Hepatocyte (in vitro differentiated cells): Measurements from ENCODE around the gene NAP1L4. TPM values are rescaled to one million over a fixed set of nuclear protein-coding genes. Genes with fewer than 3 reads are reported as not detected.

Source experiments
- DNase-seq: peaks from one replicate; pipeline ENCODE4 v3.0.0-alpha.2; 2016; ENCODE audit warnings: low spot score
- H2AFZ ChIP-seq: fragments of 200-600 bp; sonication (generic); 2 replicates; pipeline ENCODE4 v1.6.0; 2016; ENCODE audit warnings: antibody characterized with exemption, mild to moderate bottlenecking
- H3K27ac ChIP-seq: fragments of 200-600 bp; sonication (generic); 2 replicates; pipeline ENCODE4 v1.5.1; 2016; ENCODE audit warnings: mild to moderate bottlenecking
- H3K27me3 ChIP-seq: fragments of 200-600 bp; sonication (generic); 2 replicates; pipeline ENCODE4 v1.6.1; 2016
- H3K36me3 ChIP-seq: fragments of 200-600 bp; sonication (generic); replicated peaks from 2 replicates; pipeline ENCODE4 v1.5.1; 2016; ENCODE audit warnings: low read depth; ENCODE audit not compliant: insufficient read depth
- H3K4me1 ChIP-seq: fragments of 200-600 bp; sonication (generic); 2 replicates; pipeline ENCODE4 v1.5.1; 2016; ENCODE audit warnings: mild to moderate bottlenecking, moderate library complexity; ENCODE audit not compliant: insufficient read depth
- H3K4me2 ChIP-seq: fragments of 200-600 bp; sonication (generic); 2 replicates; pipeline ENCODE4 v1.6.0; 2016
- H3K4me3 ChIP-seq: fragments of 200-600 bp; sonication (generic); 2 replicates; pipeline ENCODE4 v1.5.1; 2016; ENCODE audit warnings: mild to moderate bottlenecking
- H3K79me2 ChIP-seq: fragments of 200-600 bp; sonication (generic); 2 replicates; pipeline ENCODE4 v1.6.0; 2017; ENCODE audit warnings: mild to moderate bottlenecking
- H3K9me2 ChIP-seq: fragments of 200-600 bp; sonication (generic); replicated peaks from 2 replicates; pipeline ENCODE4 v1.6.0; 2017; ENCODE audit warnings: mild to moderate bottlenecking; ENCODE audit not compliant: insufficient read depth
- H3K9me3 ChIP-seq: fragments of 200-600 bp; sonication (generic); 2 replicates; pipeline ENCODE4 v1.5.1; 2016; ENCODE audit warnings: low read depth, mild to moderate bottlenecking
- H4K20me1 ChIP-seq: fragments of 200-600 bp; sonication (generic); 2 replicates; pipeline ENCODE4 v1.6.0; 2016; ENCODE audit warnings: mild to moderate bottlenecking; ENCODE audit not compliant: insufficient read depth, poor library complexity, severe bottlenecking
- CTCF ChIP-seq: fragments of 200-600 bp; sonication (generic); IDR thresholded peaks from 2 replicates; pipeline ENCODE4 v1.5.1; 2016; ENCODE audit warnings: antibody characterized with exemption, mild to moderate bottlenecking; ENCODE audit not compliant: poor library complexity
- EZH2 ChIP-seq: fragments of 200-600 bp; sonication (generic); IDR thresholded peaks from 2 replicates; pipeline ENCODE4 v1.6.1; 2016; ENCODE audit warnings: antibody characterized with exemption, mild to moderate bottlenecking, borderline replicate concordance
- EZH2phosphoT487 ChIP-seq: fragments of 200-600 bp; sonication (generic); IDR thresholded peaks from one replicate; pipeline ENCODE4 v1.6.1; 2018; ENCODE audit warnings: antibody characterized with exemption, mild to moderate bottlenecking, low read depth, moderate library complexity; ENCODE audit not compliant: unreplicated experiment, severe bottlenecking
- WGBS: methylation state at CpG from one replicate; pipeline ENCODE4 v1.1.6; 2016; ENCODE audit warnings: low lambda C conversion rate; ENCODE audit errors: missing lambda C conversion rate; 5-methylcytosine and 5-hydroxymethylcytosine counted together
- polyA plus RNA-seq: library from polyadenylated mRNA; unstranded; fragments of >200 nt; fragmentation: Nextera tagmentation; extraction: Ambion mirVana; gene quantifications from 2 replicates; pipeline ENCODE4 v1.2.1, GENCODE V29; 2016
- total RNA-seq: library from RNA; depleted of rRNA; stranded (reverse); fragments of >200 nt; gene quantifications from 2 replicates; pipeline ENCODE4 v1.2.3, GENCODE V29; 2014

Gene NAP1L4
- total and polyA plus RNA-seq, 2 experiments from 2014 or later: 79.0 to 118 TPM

GRCh38 chr11:2968341-2968900 is 23.7 kb downstream of the NAP1L4 start:
- H3K36me3 ChIP-seq: peaks cover 5% of the 10 kb centered on the region
- 87% methylated on average over 6 of the region's 6 CpGs for WGBS
- H3K4me3 ChIP-seq: no peak overlapping the region
- no peaks in the 10 kb centered on the region for H3K4me1 ChIP-seq
- DNase-seq: no peak
- TF ChIP-seq CTCF (no peak), EZH2phosphoT487 (no peak), EZH2 (no peak)
- H3K27me3 ChIP-seq: no peaks in the 10 kb centered on the region
- H3K27ac ChIP-seq: no peak overlapping the region
- H2AFZ ChIP-seq: no peak overlapping the region
- H3K9me2 ChIP-seq: no peaks in the 10 kb centered on the region
- no peak overlapping the region for H3K4me2 ChIP-seq
- H3K9me3 ChIP-seq: no peaks in the 10 kb centered on the region
- peaks cover 15% of the 10 kb centered on the region for H4K20me1 ChIP-seq
- H3K79me2 ChIP-seq: peaks cover 69% of the 10 kb centered on the region

DNA sequence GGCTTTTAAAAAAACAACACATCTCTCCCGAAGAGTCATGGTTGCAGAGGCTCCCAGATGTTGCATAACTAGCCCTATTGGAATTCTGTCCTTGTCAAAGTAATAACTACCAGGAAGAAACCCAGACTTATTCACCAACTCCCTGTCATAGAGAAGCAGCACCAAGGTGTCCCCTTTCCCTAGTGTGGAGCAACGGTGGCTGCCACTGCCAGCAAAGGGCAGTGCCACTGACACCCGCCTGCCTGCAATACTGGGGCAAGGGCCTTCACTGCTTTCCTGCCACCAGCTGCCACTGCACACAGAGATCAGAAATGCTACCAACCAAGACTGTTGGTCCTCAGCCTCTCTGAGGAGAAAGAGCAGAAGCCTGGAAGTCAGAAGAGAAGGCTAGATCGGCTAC is 27.3 kb downstream of the NAP1L4 start:
- peaks cover 30% of the 10 kb centered on the region for H4K20me1 ChIP-seq
- H3K27me3 ChIP-seq: no peaks in the 10 kb centered on the region
- H3K4me3 ChIP-seq: no peak overlapping the region
- no peak overlapping the region for H3K27ac ChIP-seq
- no peak overlapping the region for H3K4me2 ChIP-seq
- DNase-seq: no peak
- WGBS: 91% methylated on average over 4 of the region's 4 CpGs
- H3K79me2 ChIP-seq: peaks cover 59% of the 10 kb centered on the region
- no peak overlapping the region for H2AFZ ChIP-seq
- peaks cover 3% of the 10 kb centered on the region for H3K36me3 ChIP-seq
- TF ChIP-seq EZH2 (no peak), EZH2phosphoT487 (no peak), CTCF (no peak)
- no peaks in the 10 kb centered on the region for H3K4me1 ChIP-seq
- no peaks in the 10 kb centered on the region for H3K9me3 ChIP-seq
- no peaks in the 10 kb centered on the region for H3K9me2 ChIP-seq

DNA sequence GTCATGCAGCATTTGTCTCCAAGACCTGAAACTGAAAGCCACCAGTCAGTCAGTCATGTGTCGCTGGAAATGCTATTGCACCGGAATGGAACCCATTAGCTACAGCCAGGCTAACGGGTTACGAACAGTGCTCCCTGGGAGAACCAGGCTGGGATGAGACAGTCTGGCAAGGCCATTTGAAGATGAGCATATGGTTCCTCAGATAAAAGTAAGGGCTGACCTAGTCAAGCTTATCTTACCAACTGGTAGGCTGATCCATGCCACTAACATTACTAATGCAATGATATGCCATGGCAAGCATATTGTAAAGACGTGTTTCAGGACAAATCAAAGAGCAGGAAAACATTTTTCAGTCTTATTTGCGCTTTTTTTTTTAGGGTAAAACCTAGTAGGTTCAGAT is 28.4 kb downstream of the NAP1L4 start:
- no peak for DNase-seq
- Histone ChIP-seq H3K9me3 (no peaks in the 10 kb centered on the region), H3K27ac (no peak overlapping the region), H3K4me3 (no peak overlapping the region), H3K27me3 (no peaks in the 10 kb centered on the region), H3K4me1 (no peaks in the 10 kb centered on the region), H2AFZ (no peak overlapping the region), H3K9me2 (no peaks in the 10 kb centered on the region), H3K4me2 (no peak overlapping the region), H4K20me1 (peaks cover 30% of the 10 kb centered on the region), H3K79me2 (peaks cover 53% of the 10 kb centered on the region), H3K36me3 (peaks cover 3% of the 10 kb centered on the region)
- TF ChIP-seq CTCF (no peak), EZH2phosphoT487 (no peak), EZH2 (no peak)
- WGBS: 97% methylated on average over 6 of the region's 6 CpGs
